HepG2 (cell line): ENCODE data around the gene SETD1A. TPM values are rescaled to one million over a fixed set of nuclear protein-coding genes. Genes with fewer than 3 reads are reported as not detected.

Experiments
- AHR ChIP-seq: IDR thresholded peaks from 2 replicates; pipeline ENCODE4 v1.6.1; 2018; ENCODE audit warnings: missing genetic modification reagents, missing compliant biosample characterization
- ARID4A ChIP-seq: sonication (generic); formaldehyde crosslinking; IDR thresholded peaks from 2 replicates; pipeline ENCODE4 v1.5.0; 2020; ENCODE audit warnings: mild to moderate bottlenecking, missing genetic modification reagents, borderline replicate concordance
- BCL3 ChIP-seq: sonication (generic); formaldehyde crosslinking; IDR thresholded peaks from 2 replicates; pipeline ENCODE4 v1.5.1; 2020; ENCODE audit warnings: mild to moderate bottlenecking, missing genetic modification reagents, moderate library complexity
- CHCHD3 ChIP-seq: sonication (generic); formaldehyde crosslinking; IDR thresholded peaks from 2 replicates; pipeline ENCODE4 v1.8.0; 2022; ENCODE audit warnings: mild to moderate bottlenecking, missing genetic modification reagents, moderate library complexity
- CREB1 ChIP-seq, 2 experiments: fragments of 450-650 bp in 1 of 2; IDR thresholded peaks; 2 replicates each; pipeline ENCODE4 v1.6.1; 2016 to 2017; ENCODE audit warnings: control low read depth in 1 of 2, mild to moderate bottlenecking in 1 of 2, missing compliant biosample characterization in 1 of 2, missing genetic modification characterization in 1 of 2
- CREM ChIP-seq, 2 experiments: sonication (generic) in 1 of 2; formaldehyde crosslinking in 1 of 2; IDR thresholded peaks; 2 replicates each; pipeline versions ENCODE4 v1.4.0 to v1.6.1; 2016 to 2020; ENCODE audit warnings: antibody characterized with exemption in 1 of 2, mild to moderate bottlenecking in 1 of 2, missing genetic modification reagents in 1 of 2
- FIP1L1 ChIP-seq: fragments of 200-400 bp; formaldehyde crosslinking; IDR thresholded peaks from 2 replicates; pipeline ENCODE4 v1.6.1; 2018; ENCODE audit warnings: low read depth, mild to moderate bottlenecking, low read length, moderate library complexity, borderline replicate concordance; ENCODE audit not compliant: insufficient read depth
- HNRNPUL1 ChIP-seq: fragments of 200-400 bp; formaldehyde crosslinking; IDR thresholded peaks from 2 replicates; pipeline ENCODE4 v1.6.1; 2017; ENCODE audit warnings: low read depth, mild to moderate bottlenecking, low read length, moderate library complexity
- KDM4B ChIP-seq: sonication (generic); formaldehyde crosslinking; IDR thresholded peaks from 2 replicates; pipeline ENCODE4 v1.4.0; 2020; ENCODE audit warnings: missing genetic modification reagents
- MAF1 ChIP-seq: sonication (generic); formaldehyde crosslinking; IDR thresholded peaks from 2 replicates; pipeline ENCODE4 v1.5.0; 2020; ENCODE audit warnings: missing genetic modification reagents, borderline replicate concordance
- MAFF ChIP-seq: IDR thresholded peaks from 2 replicates; pipeline ENCODE4 v1.6.1; 2011; ENCODE audit warnings: low read depth, low read length, improper control_type of control experiment
- PREB ChIP-seq: sonication (generic); formaldehyde crosslinking; IDR thresholded peaks from 2 replicates; pipeline ENCODE4 v1.4.0; 2020; ENCODE audit warnings: missing genetic modification reagents
- SAP130 ChIP-seq: IDR thresholded peaks from 2 replicates; pipeline ENCODE4 v1.6.1; 2016; ENCODE audit warnings: low read depth
- SRSF1 ChIP-seq: fragments of 200-400 bp; formaldehyde crosslinking; optimal IDR thresholded peaks from 2 replicates; pipeline ENCODE3; 2017; ENCODE audit warnings: mild to moderate bottlenecking, low read depth, low read length, moderate library complexity
- TGIF2 ChIP-seq: IDR thresholded peaks from 2 replicates; pipeline ENCODE4 v1.6.1; 2016; ENCODE audit warnings: control low read depth, missing compliant biosample characterization
- TIGD3 ChIP-seq: sonication (generic); formaldehyde crosslinking; IDR thresholded peaks from 2 replicates; pipeline ENCODE4 v1.5.1; 2020; ENCODE audit warnings: mild to moderate bottlenecking, missing genetic modification reagents, borderline replicate concordance
- TOPORS ChIP-seq: sonication (generic); formaldehyde crosslinking; IDR thresholded peaks from 2 replicates; pipeline ENCODE4 v1.8.0; 2023; ENCODE audit warnings: mild to moderate bottlenecking, missing genetic modification reagents
- ZNF232 ChIP-seq: sonication (generic); formaldehyde crosslinking; IDR thresholded peaks from 2 replicates; pipeline ENCODE4 v1.4.0; 2020; ENCODE audit warnings: missing genetic modification reagents, borderline replicate concordance
- ZNF251 ChIP-seq: sonication (generic); formaldehyde crosslinking; IDR thresholded peaks from 2 replicates; pipeline ENCODE4 v1.9.0; 2021; ENCODE audit warnings: mild to moderate bottlenecking, missing genetic modification reagents
- ZNF780A ChIP-seq: sonication (generic); formaldehyde crosslinking; IDR thresholded peaks from 2 replicates; pipeline ENCODE4 v1.8.0; 2022; ENCODE audit warnings: mild to moderate bottlenecking, missing genetic modification reagents, moderate library complexity
- ZNF891 ChIP-seq: sonication (generic); formaldehyde crosslinking; IDR thresholded peaks from 2 replicates; pipeline ENCODE4 v1.5.0; 2020; ENCODE audit warnings: mild to moderate bottlenecking, missing genetic modification reagents
- polyA plus RNA-seq, 8 experiments: library from polyadenylated mRNA; depleted of rRNA in 3 of 8; stranded (reverse) in 7 of 8; unstranded in 1 of 8; fragments of >200 nt; fragmentation: Illumina TruSeq in 4 of 8; extraction: Trizol in 4 of 8; gene quantifications; 2 replicates each; pipeline versions ENCODE4 v1.2.1 to v1.2.3, GENCODE V29; 2011 to 2016; ENCODE audit warnings: low read depth in 4 of 8, missing spikeins in 1 of 8, mixed read lengths in 1 of 8; ENCODE audit not compliant: insufficient read depth in 1 of 8
- total RNA-seq, 5 experiments: library from RNA; depleted of rRNA; stranded (reverse); fragments of >200 nt; fragmentation: Illumina TruSeq; extraction: Trizol; gene quantifications; 2 replicates each; pipeline ENCODE4 v1.2.3, GENCODE V29; 2016; ENCODE audit warnings: low read depth in 1 of 5

SETD1A gene
- total and polyA plus RNA-seq, 2 of the 13 experiments (the other 11 are each of a cell fraction or from before 2014, with no cell fraction given): 3.8 to 5.6 TPM

GRCh38 chr16:30957456-30958174, at the start of gene SETD1A (continued):
- TF ChIP-seq ZNF780A (CRISPR knock-in tag) (0 out of 2 replicates have a peak, but pooled peaks have one; percentile 67), CREM (IDR thresholded peaks at IDR 0.05) (peak; percentile 87), CREM (CRISPR knock-in tag; IDR thresholded peaks at IDR 0.05) (no peak), PREB (no peak), HNRNPUL1 (peak; percentile 80; the same call in 1 of the 2 replicates), CREB1 (IDR thresholded peaks at IDR 0.05) (peak; percentile 80), CREB1 (CRISPR knock-in tag; IDR thresholded peaks at IDR 0.05) (peak; percentile 86), AHR (CRISPR knock-in tag) (no peak), CHCHD3 (CRISPR knock-in tag) (no peak; the same call in 1 of the 2 replicates), TGIF2 (CRISPR knock-in tag) (0 out of 2 replicates have a peak, but pooled peaks have one; percentile 13), ZNF251 (no peak), ZNF891 (CRISPR knock-in tag) (peak; percentile 88), TOPORS (CRISPR knock-in tag) (peak; percentile 96), MAF1 (CRISPR knock-in tag) (peak; percentile 49; the same call in 1 of the 2 replicates), FIP1L1 (no peak; the same call in 1 of the 2 replicates), SRSF1 (peak; percentile 76), ARID4A (CRISPR knock-in tag) (peak; percentile 89), MAFF (no peak), KDM4B (CRISPR knock-in tag) (no peak), TIGD3 (CRISPR knock-in tag) (peak; percentile 65; the same call in 1 of the 2 replicates), BCL3 (peak; percentile 1; the same call in 1 of the 2 replicates), SAP130 (CRISPR knock-in tag) (peak; percentile 78), ZNF232 (CRISPR knock-in tag) (peak; percentile 43; the same call in 1 of the 2 replicates)
